Measurements from ENCODE around the gene LEPROT. TPM values are rescaled to one million over a fixed set of nuclear protein-coding genes. Genes with fewer than 3 reads are reported as not detected.

Gene LEPROT
- total RNA-seq, 3 donors from 2014 or later: 56.4 to 74.8 (median 56.6) TPM

GRCh38 chr1:65425697-65426096, 5.2 kb downstream of the LEPROT start:
- intact Hi-C loops (cut with DNase I, micrococcal nuclease): no loop called here
- peaks cover 7% of the 10 kb centered on the region for H3K4me1 ChIP-seq (ENCODE audit: low read depth)
- no peaks in the 10 kb centered on the region for H3K36me3 ChIP-seq (ENCODE audit: low read depth)
- H3K9me3 ChIP-seq: no peaks in the 10 kb centered on the region
- no peak overlapping the region for H3K4me3 ChIP-seq
- ATAC-seq (no peak), DNase-seq (no peak)
- TF ChIP-seq, protein P1, sequence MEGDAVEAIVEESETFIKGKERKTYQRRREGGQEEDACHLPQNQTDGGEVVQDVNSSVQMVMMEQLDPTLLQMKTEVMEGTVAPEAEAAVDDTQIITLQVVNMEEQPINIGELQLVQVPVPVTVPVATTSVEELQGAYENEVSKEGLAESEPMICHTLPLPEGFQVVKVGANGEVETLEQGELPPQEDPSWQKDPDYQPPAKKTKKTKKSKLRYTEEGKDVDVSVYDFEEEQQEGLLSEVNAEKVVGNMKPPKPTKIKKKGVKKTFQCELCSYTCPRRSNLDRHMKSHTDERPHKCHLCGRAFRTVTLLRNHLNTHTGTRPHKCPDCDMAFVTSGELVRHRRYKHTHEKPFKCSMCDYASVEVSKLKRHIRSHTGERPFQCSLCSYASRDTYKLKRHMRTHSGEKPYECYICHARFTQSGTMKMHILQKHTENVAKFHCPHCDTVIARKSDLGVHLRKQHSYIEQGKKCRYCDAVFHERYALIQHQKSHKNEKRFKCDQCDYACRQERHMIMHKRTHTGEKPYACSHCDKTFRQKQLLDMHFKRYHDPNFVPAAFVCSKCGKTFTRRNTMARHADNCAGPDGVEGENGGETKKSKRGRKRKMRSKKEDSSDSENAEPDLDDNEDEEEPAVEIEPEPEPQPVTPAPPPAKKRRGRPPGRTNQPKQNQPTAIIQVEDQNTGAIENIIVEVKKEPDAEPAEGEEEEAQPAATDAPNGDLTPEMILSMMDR (IDR thresholded peaks at IDR 0.05): no peak

DNA sequence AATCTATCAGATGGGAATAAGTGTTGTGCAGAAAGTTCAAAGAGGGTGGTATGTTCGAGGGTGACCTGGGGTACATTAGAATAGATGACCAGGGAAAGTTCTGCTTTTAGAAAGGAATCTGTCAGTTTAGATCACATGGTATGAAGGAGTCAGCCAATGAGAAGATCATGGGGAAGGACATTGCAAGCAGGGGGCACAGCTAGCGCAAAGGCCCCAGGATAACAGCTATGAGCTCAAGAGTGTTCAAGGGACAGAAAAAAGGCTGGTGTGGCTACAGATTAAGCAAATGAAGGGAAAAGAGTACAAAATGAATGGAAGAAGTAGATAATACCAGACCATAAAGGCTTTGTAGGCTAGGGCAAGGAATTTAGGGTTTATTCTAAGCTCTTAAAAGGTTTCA, 8.6 kb downstream of the LEPROT start:
- DNase-seq: no peak
- Histone ChIP-seq H3K36me3 (ENCODE audit: low read depth) (no peaks in the 10 kb centered on the region), H3K9me3 (no peaks in the 10 kb centered on the region), H3K4me1 (ENCODE audit: low read depth) (no peaks in the 10 kb centered on the region), H3K4me3 (no peak overlapping the region)
- TF ChIP-seq, protein P1 (IDR thresholded peaks at IDR 0.05): no peak
- no peak for ATAC-seq
- intact Hi-C loops (cut with DNase I, micrococcal nuclease): no loop called here

DNA sequence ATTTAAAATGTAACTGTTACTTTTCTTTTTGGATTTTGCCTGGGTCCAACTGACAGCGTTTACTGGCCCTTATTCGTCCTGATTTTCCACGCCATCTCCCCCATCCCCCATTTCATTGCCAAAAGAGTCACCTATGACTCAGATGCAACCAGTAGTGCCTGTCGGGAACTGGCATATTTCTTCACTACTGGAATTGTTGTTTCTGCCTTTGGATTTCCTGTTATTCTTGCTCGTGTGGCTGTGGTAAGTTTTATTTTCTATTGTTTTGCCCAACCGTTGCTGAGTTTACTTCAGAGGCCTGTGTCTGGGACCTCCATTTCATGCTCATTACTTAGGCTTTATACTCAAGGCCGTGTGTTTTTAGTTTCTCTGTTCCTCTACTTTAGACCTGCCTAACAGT, 9.3 kb downstream of the LEPROT start:
- no peak overlapping the region for H3K4me3 ChIP-seq
- H3K9me3 ChIP-seq: no peaks in the 10 kb centered on the region
- DNase-seq (no peak), ATAC-seq (no peak)
- intact Hi-C loops (cut with DNase I, micrococcal nuclease): loop anchor here in 1 of 2 donors (5.0 kb wide), 1 partner anchor 257 kb away; no protein-coding TSS in a partner anchor
- TF ChIP-seq, protein P1 (IDR thresholded peaks at IDR 0.05): no peak
- H3K4me1 ChIP-seq (ENCODE audit: low read depth): no peaks in the 10 kb centered on the region
- H3K36me3 ChIP-seq (ENCODE audit: low read depth): no peaks in the 10 kb centered on the region

- intact Hi-C loops (cut with DNase I, micrococcal nuclease): loop anchor here in 1 of 2 donors (5.0 kb wide), 1 partner anchor 256 kb away; no protein-coding TSS in a partner anchor
- Histone ChIP-seq H3K4me3 (no peak overlapping the region), H3K4me1 (ENCODE audit: low read depth) (no peaks in the 10 kb centered on the region), H3K36me3 (ENCODE audit: low read depth) (no peaks in the 10 kb centered on the region), H3K9me3 (no peaks in the 10 kb centered on the region)
- TF ChIP-seq, protein P1 (IDR thresholded peaks at IDR 0.05): no peak
- ATAC-seq (peak; percentile 31), DNase-seq (peak in 1 of 3 donors; percentile 25)
Observed at GRCh38 chr1:65431111-65431705, 10.7 kb downstream of the LEPROT start.

DNA sequence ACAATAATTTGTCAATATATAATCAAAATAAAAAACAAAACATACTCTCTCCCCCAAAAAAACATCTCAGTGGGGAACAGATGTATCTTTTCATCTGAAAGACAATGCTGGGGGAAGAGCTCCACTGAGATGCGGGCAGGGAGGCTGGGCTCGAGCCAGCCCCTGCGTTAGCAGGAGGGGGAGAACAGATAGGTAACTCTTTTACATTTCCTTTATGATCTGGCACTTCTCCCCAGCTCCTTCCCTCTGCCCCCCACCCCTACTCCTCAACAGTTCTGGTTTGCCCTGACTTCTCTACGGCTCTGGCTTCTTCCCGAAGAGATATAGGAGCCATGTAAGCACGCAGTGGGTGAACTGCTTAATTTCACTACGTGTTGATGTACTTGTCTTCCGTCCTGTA, 12.4 kb downstream of the LEPROT start:
- Histone ChIP-seq H3K4me3 (no peak overlapping the region), H3K4me1 (ENCODE audit: low read depth) (no peaks in the 10 kb centered on the region), H3K36me3 (ENCODE audit: low read depth) (no peaks in the 10 kb centered on the region), H3K9me3 (no peaks in the 10 kb centered on the region)
- intact Hi-C loops (cut with DNase I, micrococcal nuclease): loop anchor here in 1 of 2 donors (5.0 kb wide), 1 partner anchor 254 kb away; no protein-coding TSS in a partner anchor
- DNase-seq: no peak
- TF ChIP-seq, protein P1 (IDR thresholded peaks at IDR 0.05): no peak
- no peak for ATAC-seq

Data from mucosa of descending colon (tissue), 3 donors.